HepG2 (cell line): Measurements from ENCODE around the gene TOP2B. TPM values are rescaled to one million over a fixed set of nuclear protein-coding genes. Genes with fewer than 3 reads are reported as not detected.

ENCODE experiments used
- AHDC1 ChIP-seq: sonication (generic); formaldehyde crosslinking; IDR thresholded peaks from 2 replicates; pipeline ENCODE4 v1.5.1; 2020; ENCODE audit warnings: mild to moderate bottlenecking, missing genetic modification reagents, borderline replicate concordance
- HOMEZ ChIP-seq: IDR thresholded peaks from 2 replicates; pipeline ENCODE4 v1.6.1; 2016; ENCODE audit warnings: low read depth
- IRF2 ChIP-seq: IDR thresholded peaks from 2 replicates; pipeline ENCODE4 v1.6.1; 2018; ENCODE audit warnings: missing genetic modification reagents, missing compliant biosample characterization
- MNT ChIP-seq: fragments of 450-650 bp; IDR thresholded peaks from 2 replicates; pipeline ENCODE4 v1.6.1; 2016
- NR3C1 ChIP-seq: sonication (generic); formaldehyde crosslinking; IDR thresholded peaks from 2 replicates; pipeline ENCODE4 v1.4.0; 2020; ENCODE audit warnings: missing genetic modification reagents
- RAD21 ChIP-seq: fragments of 450-650 bp; formaldehyde crosslinking; IDR thresholded peaks from 2 replicates; pipeline ENCODE4 v1.5.0; 2020; ENCODE audit warnings: mild to moderate bottlenecking
- TBX3 ChIP-seq: fragments of 450-650 bp; IDR thresholded peaks from 2 replicates; pipeline ENCODE4 v1.6.1; 2017; ENCODE audit warnings: antibody characterized with exemption, mild to moderate bottlenecking, inconsistent platforms, borderline replicate concordance
- ZBTB10 ChIP-seq: sonication (generic); formaldehyde crosslinking; IDR thresholded peaks from 2 replicates; pipeline ENCODE4 v1.4.0; 2020; ENCODE audit warnings: missing genetic modification reagents, borderline replicate concordance
- ZFP82 ChIP-seq: sonication (generic); formaldehyde crosslinking; IDR thresholded peaks from 2 replicates; pipeline ENCODE4 v1.5.1; 2020; ENCODE audit warnings: mild to moderate bottlenecking, missing genetic modification reagents, borderline replicate concordance
- ZMYM2 ChIP-seq: sonication (generic); formaldehyde crosslinking; IDR thresholded peaks from 2 replicates; pipeline ENCODE4 v1.8.0; 2022; ENCODE audit warnings: mild to moderate bottlenecking, missing genetic modification reagents
- ZNF296 ChIP-seq: sonication (generic); formaldehyde crosslinking; conservative IDR thresholded peaks from 2 replicates; pipeline ENCODE4 v1.5.0; 2020; ENCODE audit warnings: mild to moderate bottlenecking, missing genetic modification reagents
- ZNF414 ChIP-seq: sonication (generic); formaldehyde crosslinking; IDR thresholded peaks from 2 replicates; pipeline ENCODE4 v1.5.0; 2020; ENCODE audit warnings: missing genetic modification reagents
- ZNF652 ChIP-seq: IDR thresholded peaks from 2 replicates; pipeline ENCODE4 v1.6.1; 2016; ENCODE audit warnings: low read depth, borderline replicate concordance
- polyA plus RNA-seq, 8 experiments: library from polyadenylated mRNA; depleted of rRNA in 3 of 8; stranded (reverse) in 7 of 8; unstranded in 1 of 8; fragments of >200 nt; fragmentation: Illumina TruSeq in 4 of 8; extraction: Trizol in 4 of 8; gene quantifications; 2 replicates each; pipeline versions ENCODE4 v1.2.1 to v1.2.3, GENCODE V29; 2011 to 2016; ENCODE audit warnings: low read depth in 4 of 8, missing spikeins in 1 of 8, mixed read lengths in 1 of 8; ENCODE audit not compliant: insufficient read depth in 1 of 8
- total RNA-seq, 5 experiments: library from RNA; depleted of rRNA; stranded (reverse); fragments of >200 nt; fragmentation: Illumina TruSeq; extraction: Trizol; gene quantifications; 2 replicates each; pipeline ENCODE4 v1.2.3, GENCODE V29; 2016; ENCODE audit warnings: low read depth in 1 of 5

TOP2B gene
- total and polyA plus RNA-seq, 2 of the 13 experiments (the other 11 are each of a cell fraction or from before 2014, with no cell fraction given): 27.6 to 88.1 TPM

GRCh38 chr3:25663869-25664811, 567 bp downstream of the TOP2B start (continued):
- TF ChIP-seq AHDC1 (CRISPR knock-in tag): no peak
- TF ChIP-seq ZNF414: no peak
- 0 out of 2 replicates have a peak, but pooled peaks have one; percentile 2 for TF ChIP-seq IRF2 (CRISPR knock-in tag)
- TF ChIP-seq ZNF652 (CRISPR knock-in tag): no peak
- TF ChIP-seq NR3C1 (CRISPR knock-in tag): no peak
- TF ChIP-seq ZMYM2 (CRISPR knock-in tag): no peak
- no peak for TF ChIP-seq TBX3
- 0 out of 2 replicates have a peak, but pooled peaks have one; percentile 16 for TF ChIP-seq ZBTB10 (CRISPR knock-in tag)
- 0 out of 2 replicates have a peak, but pooled peaks have one; percentile 13 for TF ChIP-seq RAD21 (CRISPR knock-in tag)
- no peak for TF ChIP-seq ZNF296
- TF ChIP-seq ZFP82 (CRISPR knock-in tag): peak; percentile 76; the same call in 1 of the 2 replicates
- no peak for TF ChIP-seq HOMEZ (CRISPR knock-in tag)
- TF ChIP-seq MNT: no peak
